CD4-positive, CD25-positive, alpha-beta regulatory T cell (primary cell): Measurements from ENCODE around the gene BCL6B. TPM values are rescaled to one million over a fixed set of nuclear protein-coding genes. Genes with fewer than 3 reads are reported as not detected.

Experiments used
- ATAC-seq, 2 donors: fragments of 150-1000 bp; cut with Tn5 transposase; one replicate each; pipeline ENCODE4 v1.10.0; 2021; ENCODE audit warnings: low read depth in 2 of 2, moderate number of reproducible peaks in 2 of 2, moderate library complexity in 1 of 2
- DNase-seq, 3 donors: peaks; one replicate each; pipeline versions ENCODE4 v3.0.0 to v3.0.0-alpha.2; 2012 to 2022; ENCODE audit warnings: mixed read lengths in 1 of 3
- H3K27ac ChIP-seq: one replicate; pipeline ENCODE4 v1.7.0; 2013; ENCODE audit warnings: mild to moderate bottlenecking, low read length; ENCODE audit not compliant: insufficient read depth, poor library complexity, severe bottlenecking
- H3K27me3 ChIP-seq: one replicate; pipeline ENCODE4 v1.7.0; 2013; ENCODE audit warnings: low read length; ENCODE audit not compliant: control insufficient read depth, insufficient read depth
- H3K36me3 ChIP-seq: one replicate; pipeline ENCODE4 v1.7.0; 2013; ENCODE audit warnings: mild to moderate bottlenecking, low read length, moderate library complexity; ENCODE audit not compliant: control insufficient read depth, insufficient read depth
- H3K4me1 ChIP-seq: 2 replicates; pipeline ENCODE4 v1.7.0; 2013; ENCODE audit warnings: mild to moderate bottlenecking, low read length; ENCODE audit not compliant: insufficient read depth, control insufficient read depth, poor library complexity, severe bottlenecking
- H3K4me3 ChIP-seq: one replicate; pipeline ENCODE4 v1.7.0; 2013; ENCODE audit warnings: low read depth, mild to moderate bottlenecking, low read length, moderate library complexity
- H3K9me3 ChIP-seq, 2 experiments: 1 replicate in 1 of 2; 2 replicates in 1 of 2; pipeline ENCODE4 v1.7.0; 2013; ENCODE audit warnings: low read length in 2 of 2, mild to moderate bottlenecking in 1 of 2, moderate library complexity in 1 of 2; ENCODE audit not compliant: control insufficient read depth in 2 of 2
- H3K27ac Mint-ChIP-seq, 3 donors: one replicate each; pipeline ENCODE4 v1.8.0; 2020 to 2022; ENCODE audit warnings: mild to moderate bottlenecking in 3 of 3, mixed read lengths in 3 of 3, moderate library complexity in 2 of 3
- H3K27me3 Mint-ChIP-seq: one replicate; pipeline ENCODE4 v1.8.0; 2022; ENCODE audit warnings: mild to moderate bottlenecking, mixed read lengths
- H3K36me3 Mint-ChIP-seq: one replicate; pipeline ENCODE4 v1.8.0; 2020; ENCODE audit warnings: mixed read lengths
- H3K4me1 Mint-ChIP-seq, 4 donors: one replicate each; pipeline ENCODE4 v1.8.0; 2020 to 2022; ENCODE audit warnings: mixed read lengths in 4 of 4, mild to moderate bottlenecking in 1 of 4
- H3K4me3 Mint-ChIP-seq, 4 donors: one replicate each; pipeline ENCODE4 v1.8.0; 2020 to 2022; ENCODE audit warnings: mild to moderate bottlenecking in 4 of 4, mixed read lengths in 4 of 4, moderate library complexity in 3 of 4
- H3K9me3 Mint-ChIP-seq, 7 donors: one replicate each; pipeline ENCODE4 v1.8.0; 2020 to 2022; ENCODE audit warnings: mixed read lengths in 7 of 7, mild to moderate bottlenecking in 3 of 7, moderate library complexity in 2 of 7
- polyA plus RNA-seq, 4 donors: library from polyadenylated mRNA; unstranded; fragments of 300-500 nt; fragmentation: Illumina TruSeq; gene quantifications; one replicate each; pipeline ENCODE4 v1.2.3, GENCODE V29; 2021
- total RNA-seq: library from RNA; stranded (reverse); gene quantifications from one replicate; pipeline ENCODE4 v1.2.3, GENCODE V29; 2022

BCL6B gene
- total and polyA plus RNA-seq, 5 donors from 2014 or later: 0.42 TPM; not detected in 4

DNA sequence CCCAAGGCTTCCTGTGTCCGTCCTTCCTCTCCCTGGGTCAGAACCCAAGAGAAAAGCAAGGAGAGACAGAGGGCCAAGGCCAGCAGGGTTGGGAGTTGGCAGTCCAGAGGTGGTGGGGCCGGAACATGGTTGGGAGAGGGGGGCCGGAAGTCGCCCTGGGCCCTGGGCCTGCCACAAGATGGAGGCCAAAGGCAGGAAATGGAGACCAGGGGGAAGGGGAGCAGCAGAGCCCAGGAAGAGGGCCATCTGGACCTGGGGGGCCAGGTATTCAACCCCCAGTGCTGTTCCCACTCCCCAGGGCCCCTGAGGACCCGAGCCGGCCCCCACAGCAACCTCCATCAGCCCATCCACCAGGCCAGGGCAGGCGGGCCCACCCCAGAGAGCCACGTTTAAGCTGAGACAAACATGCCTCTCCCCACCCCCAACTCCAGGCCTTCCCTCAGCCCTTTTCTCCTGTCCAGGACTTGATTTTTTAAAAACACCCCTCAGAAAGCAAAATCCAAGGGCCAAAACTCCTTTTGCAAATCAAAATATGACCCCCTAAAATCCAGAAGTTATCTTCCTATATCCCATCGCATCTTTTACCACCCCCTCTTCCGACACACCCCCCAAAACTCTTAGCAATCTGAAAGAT, 4.4 kb upstream of the BCL6B start:
- Histone ChIP-seq H3K27ac (no peak overlapping the region), H3K27me3 (no peaks in the 10 kb centered on the region), H3K36me3 (peaks cover 3% of the 10 kb centered on the region), H3K9me3 (no peaks in the 10 kb centered on the region), H3K4me1 (peaks cover 50% of the 10 kb centered on the region), H3K4me3 (no peak overlapping the region)
- peaks cover 8% of the 10 kb centered on the region for H3K27me3 Mint-ChIP-seq
- ATAC-seq: no peak
- DNase-seq: no peak
- H3K27ac Mint-ChIP-seq: no peak overlapping the region
- H3K36me3 Mint-ChIP-seq: no peaks in the 10 kb centered on the region
- peaks cover 0 to 60% (median 33%) of the 10 kb centered on the region in 4 donors for H3K4me1 Mint-ChIP-seq
- peaks cover 0 to 1% (median 0%) of the 10 kb centered on the region in 7 donors for H3K9me3 Mint-ChIP-seq
- H3K4me3 Mint-ChIP-seq: peak overlapping the region in 1 of 4 donors; percentile 99

DNA sequence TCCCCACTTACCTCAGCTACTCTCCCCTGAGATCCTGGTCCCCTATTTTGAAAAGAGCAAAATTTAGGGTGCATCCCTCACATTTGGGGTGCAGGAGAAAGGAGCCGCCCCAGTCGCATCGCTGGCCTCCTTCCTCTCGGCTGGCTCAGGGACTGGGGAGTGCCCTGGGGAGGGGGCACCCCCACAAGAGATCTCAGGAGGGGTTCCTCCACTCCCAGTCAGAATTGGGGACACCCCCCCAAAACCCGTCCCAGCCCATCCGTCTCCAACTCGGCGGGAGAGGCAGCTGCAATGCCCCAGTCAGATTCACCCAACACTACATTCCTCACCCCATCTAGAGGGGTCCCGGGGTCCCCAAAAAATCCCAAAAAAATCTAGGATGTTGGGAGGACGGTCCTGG, 3.5 kb upstream of the BCL6B start:
- no peak for ATAC-seq
- H3K4me3 Mint-ChIP-seq: no peak overlapping the region
- DNase-seq: no peak
- Histone ChIP-seq H3K9me3 (no peaks in the 10 kb centered on the region), H3K27me3 (no peaks in the 10 kb centered on the region), H3K4me1 (peaks cover 44% of the 10 kb centered on the region), H3K4me3 (no peak overlapping the region), H3K36me3 (peaks cover 3% of the 10 kb centered on the region), H3K27ac (no peak overlapping the region)
- peaks cover 0 to 1% (median 0%) of the 10 kb centered on the region in 7 donors for H3K9me3 Mint-ChIP-seq
- H3K36me3 Mint-ChIP-seq: no peaks in the 10 kb centered on the region
- H3K4me1 Mint-ChIP-seq: peaks cover 0 to 57% (median 32%) of the 10 kb centered on the region in 4 donors
- H3K27ac Mint-ChIP-seq: no peak overlapping the region
- H3K27me3 Mint-ChIP-seq: peaks cover 11% of the 10 kb centered on the region

DNA sequence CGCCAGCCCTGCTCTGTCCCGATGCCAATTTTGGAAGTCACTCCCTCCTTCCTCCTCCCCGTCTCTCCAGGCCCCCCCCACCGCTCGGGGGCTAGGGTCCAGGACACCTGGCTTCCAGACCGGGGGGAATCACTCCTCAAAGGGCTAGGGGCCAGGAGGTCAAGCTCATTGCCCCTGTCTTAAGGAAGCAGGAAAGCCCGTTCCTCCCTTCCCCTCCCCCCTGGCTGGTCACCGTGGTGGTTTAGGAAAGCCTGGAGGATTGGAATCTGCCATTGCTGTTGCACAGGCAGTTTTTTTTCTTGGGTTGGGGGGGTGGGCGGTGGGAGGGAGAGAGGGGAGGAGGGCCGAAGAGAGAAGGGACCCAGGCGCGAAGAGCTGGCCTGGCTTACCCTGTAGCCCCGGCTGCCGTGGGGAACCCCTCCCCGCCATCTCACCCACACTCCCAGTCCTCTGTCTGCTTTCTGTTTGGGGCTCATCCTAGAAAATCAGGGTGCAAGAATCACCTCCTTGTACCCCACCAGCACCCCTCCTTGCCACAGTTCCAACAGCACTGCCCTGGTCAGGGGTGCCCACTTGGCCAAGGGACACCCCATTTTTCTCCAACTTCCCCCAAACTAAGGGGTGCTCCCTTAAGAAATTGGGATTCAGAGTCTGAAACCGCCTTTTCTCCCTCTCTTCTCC, 2.9 kb upstream of the BCL6B start:
- no peaks in the 10 kb centered on the region for H3K9me3 ChIP-seq
- H3K36me3 ChIP-seq: peaks cover 3% of the 10 kb centered on the region
- no peaks in the 10 kb centered on the region for H3K27me3 ChIP-seq
- Mint-ChIP-seq H3K4me3 (peak overlapping the region in 2 of 4 donors; percentile 17 to 63), H3K27ac (no peak overlapping the region), H3K9me3 (peaks cover 0 to 1% (median 0%) of the 10 kb centered on the region in 7 donors), H3K36me3 (no peaks in the 10 kb centered on the region), H3K4me1 (peaks cover 0 to 56% (median 30%) of the 10 kb centered on the region in 4 donors), H3K27me3 (peaks cover 11% of the 10 kb centered on the region)
- H3K4me1 ChIP-seq: peaks cover 44% of the 10 kb centered on the region
- no peak for ATAC-seq
- DNase-seq: no peak
- H3K4me3 ChIP-seq: no peak overlapping the region
- H3K27ac ChIP-seq: no peak overlapping the region

DNA sequence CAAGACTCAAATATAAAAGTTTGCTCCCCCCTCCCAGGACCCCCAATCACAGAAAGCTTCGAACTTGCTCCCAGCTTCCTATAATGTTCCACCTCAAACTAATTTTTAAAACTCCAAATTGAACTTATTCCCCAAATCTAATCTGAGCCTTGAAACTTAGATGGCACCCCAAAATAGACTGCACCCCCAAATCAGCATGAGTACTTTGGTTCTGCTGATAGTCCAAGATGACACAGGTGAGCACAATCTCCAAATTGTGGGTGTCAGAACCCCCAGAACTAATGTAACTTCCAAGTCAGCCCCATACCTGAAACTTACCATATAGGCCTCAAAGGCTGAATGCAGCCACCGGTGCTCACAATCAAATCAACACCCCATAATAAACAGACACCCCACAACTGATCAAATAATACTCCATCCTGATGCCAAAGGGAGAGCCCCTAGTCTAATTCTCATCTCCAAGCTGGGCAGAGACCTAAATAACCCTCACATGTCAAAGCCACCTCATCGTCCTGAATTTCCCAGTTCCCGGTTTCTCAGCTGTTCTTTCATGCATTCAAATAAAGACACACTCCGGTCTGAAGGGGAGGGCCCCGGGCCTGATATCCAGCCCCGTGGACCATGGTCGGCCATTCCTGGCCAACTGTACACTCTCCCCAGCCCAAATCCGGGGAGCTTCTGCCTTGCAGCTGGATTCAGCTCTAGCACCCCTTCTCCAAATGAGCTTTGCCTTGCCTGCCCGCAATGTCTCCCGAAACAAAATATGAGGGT, 1.8 kb upstream of the BCL6B start:
- H3K36me3 ChIP-seq: peaks cover 3% of the 10 kb centered on the region
- peaks cover 0 to 1% (median 0%) of the 10 kb centered on the region in 7 donors for H3K9me3 Mint-ChIP-seq
- H3K27me3 Mint-ChIP-seq: peaks cover 7% of the 10 kb centered on the region
- no peak overlapping the region for H3K27ac ChIP-seq
- no peak overlapping the region for H3K4me3 ChIP-seq
- ATAC-seq (no peak), DNase-seq (no peak)
- H3K4me3 Mint-ChIP-seq: peak overlapping the region; percentile 67 to 90 (median 76)
- no peaks in the 10 kb centered on the region for H3K27me3 ChIP-seq
- H3K36me3 Mint-ChIP-seq: no peaks in the 10 kb centered on the region
- peaks cover 0 to 49% (median 23%) of the 10 kb centered on the region in 4 donors for H3K4me1 Mint-ChIP-seq
- H3K27ac Mint-ChIP-seq: peak overlapping the region in 1 of 3 donors; percentile 59
- H3K9me3 ChIP-seq: no peaks in the 10 kb centered on the region
- H3K4me1 ChIP-seq: peaks cover 36% of the 10 kb centered on the region

DNA sequence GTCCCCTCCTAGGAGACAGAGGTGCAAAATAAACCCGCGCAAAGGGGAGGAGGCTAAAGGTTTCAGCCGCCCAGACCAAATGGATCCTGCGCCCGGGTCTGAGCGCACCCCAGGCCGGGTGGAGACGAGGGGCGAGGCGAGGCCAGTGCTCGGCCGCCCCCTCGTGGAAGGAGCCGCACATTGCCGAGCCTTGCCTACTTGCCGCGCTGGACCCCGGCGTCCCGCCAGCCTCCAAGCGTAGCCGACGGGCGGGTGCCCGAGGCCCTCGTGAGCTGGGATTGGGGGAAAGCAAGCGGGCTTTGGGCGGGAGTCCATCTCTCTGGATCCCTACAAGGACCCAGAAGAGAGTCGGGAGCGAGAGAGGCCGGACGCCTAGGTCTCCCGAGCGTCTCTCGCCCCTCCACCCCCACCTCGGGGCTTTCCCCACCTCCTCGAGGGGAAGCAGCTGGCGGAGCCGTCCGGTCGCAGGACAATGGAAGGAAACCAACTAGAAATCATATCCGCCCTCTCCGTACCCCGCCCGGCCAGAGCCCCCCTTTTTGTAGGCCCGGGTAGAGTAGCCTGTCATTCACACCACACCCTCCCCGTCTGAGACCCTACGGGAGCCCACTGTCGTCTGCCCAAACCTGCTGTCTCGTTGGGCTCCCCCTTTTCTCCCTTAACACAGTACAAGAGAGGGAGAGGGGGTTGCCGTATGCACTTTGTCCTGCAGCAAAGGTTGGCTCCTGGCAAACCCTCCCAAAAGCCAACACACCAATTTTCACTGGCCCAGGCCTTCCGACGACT, 664 bp upstream of the BCL6B start:
- no peaks in the 10 kb centered on the region for H3K36me3 Mint-ChIP-seq
- H3K27me3 Mint-ChIP-seq: peaks cover 7% of the 10 kb centered on the region
- peak overlapping the region; percentile 83 to 86 (median 86) for H3K27ac Mint-ChIP-seq
- ATAC-seq (peak; percentile 77 to 83), DNase-seq (peak; percentile 66 to 81 (median 75))
- peak overlapping the region; percentile 70 to 87 (median 78) for H3K4me3 Mint-ChIP-seq
- no peak overlapping the region for H3K4me3 ChIP-seq
- peaks cover 3% of the 10 kb centered on the region for H3K36me3 ChIP-seq
- peaks cover 31% of the 10 kb centered on the region for H3K4me1 ChIP-seq
- H3K27me3 ChIP-seq: no peaks in the 10 kb centered on the region
- H3K9me3 ChIP-seq: no peaks in the 10 kb centered on the region
- H3K4me1 Mint-ChIP-seq: peaks cover 0 to 43% (median 20%) of the 10 kb centered on the region in 4 donors
- H3K9me3 Mint-ChIP-seq: peaks cover 0 to 1% (median 0%) of the 10 kb centered on the region in 7 donors
- H3K27ac ChIP-seq: no peak overlapping the region

DNA sequence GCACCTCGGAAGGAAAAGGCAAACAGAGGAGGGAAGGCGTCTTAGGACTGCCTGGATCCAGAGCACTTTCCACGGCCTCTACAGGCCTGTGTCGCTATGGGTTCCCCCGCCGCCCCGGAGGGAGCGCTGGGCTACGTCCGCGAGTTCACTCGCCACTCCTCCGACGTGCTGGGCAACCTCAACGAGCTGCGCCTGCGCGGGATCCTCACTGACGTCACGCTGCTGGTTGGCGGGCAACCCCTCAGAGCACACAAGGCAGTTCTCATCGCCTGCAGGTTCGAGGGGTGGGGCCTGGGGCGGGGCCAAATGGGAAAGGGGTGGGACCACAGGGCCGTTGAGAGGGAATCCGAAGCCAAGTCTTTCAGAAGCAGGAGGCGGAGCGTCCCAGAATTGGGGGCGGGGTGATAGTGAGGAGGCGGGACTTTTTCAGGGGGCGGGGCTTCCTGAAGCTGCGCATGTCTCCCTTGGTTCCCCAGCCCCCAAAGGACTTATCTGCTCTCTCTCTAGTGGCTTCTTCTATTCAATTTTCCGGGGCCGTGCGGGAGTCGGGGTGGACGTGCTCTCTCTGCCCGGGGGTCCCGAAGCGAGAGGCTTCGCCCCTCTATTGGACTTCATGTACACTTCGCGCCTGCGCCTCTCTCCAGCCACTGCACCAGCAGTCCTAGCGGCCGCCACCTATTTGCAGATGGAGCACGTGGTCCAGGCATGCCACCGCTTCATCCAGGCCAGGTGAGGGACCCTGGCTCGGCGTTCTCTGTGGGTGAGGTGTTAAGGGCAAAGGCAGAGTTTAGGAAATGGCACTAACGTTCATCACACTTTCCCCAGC, 939 bp downstream of the BCL6B start:
- Histone ChIP-seq H3K27me3 (no peaks in the 10 kb centered on the region), H3K4me1 (peaks cover 25% of the 10 kb centered on the region), H3K4me3 (peak overlapping the region; percentile 37), H3K27ac (peak overlapping the region; percentile 67), H3K36me3 (no peaks in the 10 kb centered on the region), H3K9me3 (no peaks in the 10 kb centered on the region)
- ATAC-seq: peak; percentile 63 to 69
- Mint-ChIP-seq H3K27ac (peak overlapping the region; percentile 63 to 86 (median 83)), H3K9me3 (peaks cover 0 to 3% (median 0%) of the 10 kb centered on the region in 7 donors), H3K27me3 (peaks cover 7% of the 10 kb centered on the region), H3K4me3 (peak overlapping the region; percentile 61 to 88 (median 84)), H3K4me1 (peaks cover 0 to 38% (median 22%) of the 10 kb centered on the region in 4 donors), H3K36me3 (no peaks in the 10 kb centered on the region)
- peak; percentile 88 to 93 (median 90) for DNase-seq
